DMS79 (cell line): Measurements from ENCODE around the gene PRKACB.
"Not testable (repeated sequence)": the region's sequence is repeated elsewhere in the genome, so short reads cannot be mapped to it uniquely, and the experiment has no call there.

Experiments used
- DNase-seq: peaks from one replicate; lab custom pipeline; 2025; lab: John Stamatoyannopoulos, UW

The PRKACB gene

GRCh38 chr1:84223751-84224432, 79.8 kb downstream of the PRKACB start:
- no peak for DNase-seq

- no peak for DNase-seq
Observed at GRCh38 chr1:84224905-84225304, 80.8 kb downstream of the PRKACB start.

- no peak for DNase-seq
Observed at GRCh38 chr1:84225646-84226045, 81.6 kb downstream of the PRKACB start.

- DNase-seq = not testable (repeated sequence)
Observed at GRCh38 chr1:84232676-84233075, 88.6 kb downstream of the PRKACB start.

- no peak for DNase-seq
Observed at GRCh38 chr1:84236256-84236655, 92.2 kb downstream of the PRKACB start.

- no peak for DNase-seq
Observed at GRCh38 chr1:84242641-84243040, 98.6 kb downstream of the PRKACB start.

GRCh38 chr1:84245563-84245962, 101.5 kb downstream of the PRKACB start:
- no peak for DNase-seq

GRCh38 chr1:84246213-84246612, 102.1 kb downstream of the PRKACB start:
- no peak for DNase-seq

GRCh38 chr1:84247425-84248220, 103.6 kb downstream of the PRKACB start:
- DNase-seq = no peak

- DNase-seq = no peak
Observed at GRCh38 chr1:84250668-84251067, 106.6 kb downstream of the PRKACB start.

- DNase-seq = no peak
Observed at GRCh38 chr1:84253036-84253435, 109.0 kb downstream of the PRKACB start.

- no peak for DNase-seq
Observed at GRCh38 chr1:84253891-84254290, 109.8 kb downstream of the PRKACB start.

- DNase-seq = no peak
Observed at GRCh38 chr1:84254703-84255238, 110.7 kb downstream of the PRKACB start.

GRCh38 chr1:84255582-84255981, 111.5 kb downstream of the PRKACB start:
- no peak for DNase-seq

- no peak for DNase-seq
Observed at GRCh38 chr1:84257617-84258016, 113.5 kb downstream of the PRKACB start.

- no peak for DNase-seq
Observed at GRCh38 chr1:84259376-84259775, 115.3 kb downstream of the PRKACB start.

- no peak for DNase-seq
Observed at GRCh38 chr1:84259989-84260388, 115.9 kb downstream of the PRKACB start.

- no peak for DNase-seq
Observed at GRCh38 chr1:84260852-84261518, 116.9 kb downstream of the PRKACB start.

- DNase-seq = no peak
Observed at GRCh38 chr1:84264961-84265360, 120.9 kb downstream of the PRKACB start.

- DNase-seq = no peak
Observed at GRCh38 chr1:84265867-84266266, 121.8 kb downstream of the PRKACB start.

- no peak for DNase-seq
Observed at GRCh38 chr1:84266748-84267147, 122.7 kb downstream of the PRKACB start.

GRCh38 chr1:84267476-84267875, 123.4 kb downstream of the PRKACB start:
- no peak for DNase-seq

- DNase-seq = no peak
Observed at GRCh38 chr1:84268346-84268745, 124.3 kb downstream of the PRKACB start.
